GM06990 (cell line): ENCODE data around the gene NTRK2.

ENCODE experiments used
- DNase-seq: peaks from one replicate; pipeline ENCODE4 v3.0.0-alpha.2; 2011; ENCODE audit not compliant: insufficient read length; ENCODE audit errors: extremely low read depth
- H3K27me3 ChIP-seq: replicated peaks from 2 replicates; pipeline ENCODE4 v1.6.0; 2011; ENCODE audit warnings: low read length; ENCODE audit not compliant: control insufficient read depth, insufficient read depth
- H3K36me3 ChIP-seq: 2 replicates; pipeline ENCODE4 v1.5.1; 2011; ENCODE audit warnings: low read length; ENCODE audit not compliant: control insufficient read depth, insufficient read depth
- H3K4me3 ChIP-seq: replicated peaks from 2 replicates; pipeline ENCODE4 v1.5.1; 2011; ENCODE audit warnings: low read depth, mild to moderate bottlenecking, control low read depth, low read length
- CTCF ChIP-seq: IDR thresholded peaks from 2 replicates; pipeline ENCODE4 v1.5.1; 2011; ENCODE audit warnings: low read length, control low read depth, mild to moderate bottlenecking, inconsistent platforms; ENCODE audit not compliant: insufficient read depth, poor library complexity, severe bottlenecking

NTRK2 gene

GRCh38 chr9:84815554-84815953 lies 146.0 kb downstream of the NTRK2 start:
- H3K27me3 ChIP-seq: no peaks in the 10 kb centered on the region
- no peak for DNase-seq
- H3K4me3 ChIP-seq: no peak overlapping the region
- TF ChIP-seq CTCF: no peak
- H3K36me3 ChIP-seq: no peaks in the 10 kb centered on the region

- no peaks in the 10 kb centered on the region for H3K36me3 ChIP-seq
- no peak overlapping the region for H3K4me3 ChIP-seq
- DNase-seq: no peak
- H3K27me3 ChIP-seq: no peaks in the 10 kb centered on the region
- TF ChIP-seq CTCF: no peak
Measured at GRCh38 chr9:84817038-84817437, 147.5 kb downstream of the NTRK2 start.

- no peak for DNase-seq
- H3K4me3 ChIP-seq: no peak overlapping the region
- TF ChIP-seq CTCF: no peak
- no peaks in the 10 kb centered on the region for H3K36me3 ChIP-seq
- H3K27me3 ChIP-seq: no peaks in the 10 kb centered on the region
Measured at GRCh38 chr9:84818791-84819190, 149.3 kb downstream of the NTRK2 start.

GRCh38 chr9:84819491-84819991 lies 150.0 kb downstream of the NTRK2 start:
- Histone ChIP-seq H3K4me3 (no peak overlapping the region), H3K36me3 (no peaks in the 10 kb centered on the region), H3K27me3 (no peaks in the 10 kb centered on the region)
- DNase-seq: no peak
- TF ChIP-seq CTCF: no peak

- DNase-seq: no peak
- no peak overlapping the region for H3K4me3 ChIP-seq
- no peaks in the 10 kb centered on the region for H3K36me3 ChIP-seq
- no peaks in the 10 kb centered on the region for H3K27me3 ChIP-seq
- TF ChIP-seq CTCF: no peak
Measured at GRCh38 chr9:84821431-84821830, 151.9 kb downstream of the NTRK2 start.

- Histone ChIP-seq H3K27me3 (no peaks in the 10 kb centered on the region), H3K4me3 (no peak overlapping the region), H3K36me3 (no peaks in the 10 kb centered on the region)
- no peak for TF ChIP-seq CTCF
- DNase-seq: no peak
Measured at GRCh38 chr9:84822589-84823233, 153.2 kb downstream of the NTRK2 start.
